HepG2 (cell line): ENCODE data around the gene TOM1L1.

ENCODE experiments used
- ARNT ChIP-seq: fragments of 450-650 bp; IDR thresholded peaks from 2 replicates; pipeline ENCODE4 v1.6.1; 2017
- FOSL1 ChIP-seq: sonication (generic); formaldehyde crosslinking; IDR thresholded peaks from 2 replicates; pipeline ENCODE4 v1.9.0; 2021; ENCODE audit warnings: missing genetic modification reagents, borderline replicate concordance
- HDAC2 ChIP-seq: sonication (generic); formaldehyde crosslinking; IDR thresholded peaks from 2 replicates; pipeline ENCODE4 v1.4.0; 2020; ENCODE audit warnings: missing genetic modification reagents
- KLF12 ChIP-seq: sonication (generic); formaldehyde crosslinking; IDR thresholded peaks from 2 replicates; pipeline ENCODE4 v1.4.0; 2020; ENCODE audit warnings: missing genetic modification reagents, borderline replicate concordance
- SMC3 ChIP-seq: IDR thresholded peaks from 2 replicates; pipeline ENCODE4 v1.6.1; 2011; ENCODE audit warnings: low read length, improper control_type of control experiment
- STAG1 ChIP-seq: sonication (generic); formaldehyde crosslinking; IDR thresholded peaks from 2 replicates; pipeline ENCODE4 v1.4.0; 2020; ENCODE audit warnings: missing genetic modification reagents
- ZKSCAN1 ChIP-seq: fragments of 150-350 bp; IDR thresholded peaks from 2 replicates; pipeline ENCODE4 v1.6.1; 2014; ENCODE audit warnings: low read length
- TF ChIP-seq, protein P1 (sequence below): sonication (generic); formaldehyde crosslinking; IDR thresholded peaks from 2 replicates; pipeline ENCODE4 v1.5.0; 2020; ENCODE audit warnings: missing genetic modification reagents

DNA sequence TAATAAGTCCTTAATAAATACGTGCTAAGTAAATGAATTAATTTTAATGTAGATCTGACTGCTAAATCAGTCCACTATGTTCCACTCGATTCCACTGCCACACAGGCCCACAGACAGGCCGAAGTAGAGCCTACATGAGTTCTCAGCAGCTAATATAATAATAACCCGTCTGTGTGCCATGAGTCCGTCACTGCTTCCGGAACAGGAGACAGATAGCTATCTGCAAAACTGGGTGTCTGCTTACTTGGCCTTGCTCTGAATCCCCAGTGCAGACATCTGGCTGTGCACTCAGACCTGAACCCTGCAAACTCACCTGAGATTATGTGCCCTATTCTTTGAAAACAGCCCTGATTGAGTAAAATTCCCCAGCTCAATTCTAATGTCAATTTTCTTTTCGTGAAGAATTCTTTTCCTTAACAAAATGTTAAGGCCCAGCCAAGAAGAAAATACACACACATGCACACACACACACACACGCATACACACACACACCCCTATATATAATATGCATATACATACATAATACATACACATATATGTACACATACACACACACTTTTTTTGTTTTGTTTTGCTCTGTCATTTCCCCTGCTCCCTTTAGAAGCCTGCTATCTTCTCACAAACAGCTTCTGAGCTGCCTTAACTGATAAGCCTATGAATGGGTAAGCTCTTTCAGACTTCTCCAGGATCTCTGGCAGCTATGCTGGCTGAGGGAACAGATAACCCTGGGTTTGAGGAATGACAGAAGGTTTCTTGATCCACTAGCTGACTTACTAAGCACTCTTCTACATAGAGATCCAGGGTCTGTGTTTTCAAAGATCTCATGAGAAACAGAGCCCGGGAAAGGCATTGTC, 39.8 kb upstream of the TOM1L1 start:
- TF ChIP-seq HDAC2 (CRISPR knock-in tag) (no peak), ZKSCAN1 (no peak), STAG1 (no peak), SMC3 (no peak), ARNT (no peak), FOSL1 (no peak), KLF12 (CRISPR knock-in tag) (no peak)
- TF ChIP-seq, protein P1, sequence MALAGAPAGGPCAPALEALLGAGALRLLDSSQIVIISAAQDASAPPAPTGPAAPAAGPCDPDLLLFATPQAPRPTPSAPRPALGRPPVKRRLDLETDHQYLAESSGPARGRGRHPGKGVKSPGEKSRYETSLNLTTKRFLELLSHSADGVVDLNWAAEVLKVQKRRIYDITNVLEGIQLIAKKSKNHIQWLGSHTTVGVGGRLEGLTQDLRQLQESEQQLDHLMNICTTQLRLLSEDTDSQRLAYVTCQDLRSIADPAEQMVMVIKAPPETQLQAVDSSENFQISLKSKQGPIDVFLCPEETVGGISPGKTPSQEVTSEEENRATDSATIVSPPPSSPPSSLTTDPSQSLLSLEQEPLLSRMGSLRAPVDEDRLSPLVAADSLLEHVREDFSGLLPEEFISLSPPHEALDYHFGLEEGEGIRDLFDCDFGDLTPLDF (CRISPR knock-in tag), result no peak
